Endothelial cell of umbilical vein (primary cell): ENCODE results near the gene IL17REL. TPM values are rescaled to one million over a fixed set of nuclear protein-coding genes. Genes with fewer than 3 reads are reported as not detected.

ENCODE experiments used
- BruUV-seq: library from RNA; stranded (reverse); fragments of 400-500 nt; replicated peaks from 2 replicates; lab custom pipeline; 2021; lab: Mats Ljungman, UMichigan
- CTCF ChIA-PET: fragments of 300-600, 350-600 bp; sonication (Branson Sonifier 250); formaldehyde crosslinking; loops from one replicate; lab custom pipeline; 2021; ENCODE audit warnings: antibody characterized with exemption, inconsistent platforms; lab: Charles Lee
- POLR2A ChIA-PET: fragments of 300-600, 350-600 bp; sonication (Branson Sonifier 250); formaldehyde crosslinking; loops from one replicate; lab custom pipeline; 2021; ENCODE audit warnings: antibody characterized with exemption, inconsistent platforms; lab: Charles Lee
- DNase-seq: peaks from one replicate; pipeline ENCODE4 v3.0.0-alpha.2; 2011; ENCODE audit warnings: low read depth, low spot score
- FAIRE-seq: peaks from 2 replicates; lab custom pipeline; 2011; peaks lifted over from hg19 to GRCh38; lab: Jason Lieb, UNC
- H2AFZ ChIP-seq: 2 replicates; pipeline ENCODE4 v1.6.0; 2012; ENCODE audit warnings: low read depth, low read length, control low read depth, inconsistent platforms
- H3K27ac ChIP-seq: 2 replicates; pipeline ENCODE4 v1.5.1; 2011; ENCODE audit warnings: low read depth, mild to moderate bottlenecking, control low read depth, low read length, moderate library complexity; ENCODE audit not compliant: insufficient read depth
- H3K27me3 ChIP-seq, 2 experiments: 2 replicates each; pipeline versions ENCODE4 v1.6.0 to v1.6.1; 2011; ENCODE audit warnings: low read length in 2 of 2, mixed read lengths in 1 of 2; ENCODE audit not compliant: control insufficient read depth in 2 of 2, insufficient read depth in 2 of 2
- H3K36me3 ChIP-seq, 2 experiments: 2 replicates in 1 of 2; 3 replicates in 1 of 2; pipeline ENCODE4 v1.5.1; 2011; ENCODE audit warnings: low read length in 2 of 2, mild to moderate bottlenecking in 1 of 2, moderate library complexity in 1 of 2; ENCODE audit not compliant: control insufficient read depth in 2 of 2, insufficient read depth in 2 of 2; ENCODE audit errors: extremely low read depth in 1 of 2
- H3K4me1 ChIP-seq: 3 replicates; pipeline ENCODE4 v1.5.1; 2011; ENCODE audit warnings: mild to moderate bottlenecking, low read length; ENCODE audit not compliant: control insufficient read depth, insufficient read depth; ENCODE audit errors: extremely low read depth
- H3K4me2 ChIP-seq: 2 replicates; pipeline ENCODE4 v1.6.1; 2011; ENCODE audit warnings: low read length, control low read depth, mixed read lengths; ENCODE audit not compliant: insufficient read depth
- H3K4me3 ChIP-seq, 3 experiments: fragments of 200-600 bp in 1 of 3; sonication (generic), shearing (Covaris generic) in 1 of 3; replicated peaks in 1 of 3; 2 replicates each; pipeline ENCODE4 v1.5.1; 2011 to 2016; ENCODE audit warnings: control low read depth in 3 of 3, low read length in 3 of 3, mild to moderate bottlenecking in 2 of 3, inconsistent platforms in 1 of 3, low read depth in 1 of 3, moderate library complexity in 1 of 3; ENCODE audit not compliant: insufficient read depth in 1 of 3
- H3K79me2 ChIP-seq: 2 replicates; pipeline ENCODE4 v1.6.0; 2012; ENCODE audit warnings: low read length, inconsistent platforms; ENCODE audit not compliant: control insufficient read depth, insufficient read depth
- H3K9ac ChIP-seq: replicated peaks from 2 replicates; pipeline ENCODE3; 2011; ENCODE audit warnings: low read length, control low read depth; ENCODE audit not compliant: insufficient read depth; ENCODE audit errors: extremely low read depth
- H3K9me1 ChIP-seq: replicated peaks from 3 replicates; pipeline ENCODE4 v1.6.0; 2011; ENCODE audit warnings: mild to moderate bottlenecking, low read length; ENCODE audit not compliant: control insufficient read depth, insufficient read depth; ENCODE audit errors: extremely low read depth
- H3K9me3 ChIP-seq: replicated peaks from 2 replicates; pipeline ENCODE4 v1.5.1; 2012; ENCODE audit warnings: low read length, inconsistent platforms; ENCODE audit not compliant: control insufficient read depth, insufficient read depth
- H4K20me1 ChIP-seq: replicated peaks from 2 replicates; pipeline ENCODE3; 2011; ENCODE audit warnings: mild to moderate bottlenecking, low read length; ENCODE audit not compliant: control insufficient read depth, insufficient read depth; ENCODE audit errors: extremely low read depth
- MYC ChIP-seq: IDR thresholded peaks from one replicate; pipeline ENCODE4 v1.6.1; 2011; ENCODE audit warnings: mild to moderate bottlenecking, low read depth, low read length
- dilution Hi-C: fragments of 300-500 bp; cut with MboI; formaldehyde crosslinking; loops from one replicate; pipeline ENCODE4 v1.15.0; 2019; ENCODE audit warnings: low sequenced_read_pairs; ENCODE audit not compliant: extremely low pct_ligation_motif_present
- intact Hi-C: fragments of 100-400 bp; cut with micrococcal nuclease; formaldehyde crosslinking; loops from one replicate; pipeline ENCODE4 v1.10.0; 2022
- polyA plus RNA-seq, 4 experiments: library from polyadenylated mRNA; depleted of rRNA in 3 of 4; stranded (reverse) in 3 of 4; unstranded in 1 of 4; fragments of >200 nt; gene quantifications; 2 replicates each; pipeline versions ENCODE4 v1.2.1 to v1.2.3, GENCODE V29; 2011 to 2012; ENCODE audit warnings: missing spikeins in 1 of 4
- total RNA-seq: library from RNA; stranded (reverse); gene quantifications from 2 replicates; pipeline ENCODE4 v1.2.3, GENCODE V29; 2021
- TF ChIP-seq, protein P1 (sequence below), 2 donors: IDR thresholded peaks; 1 replicate in 1 of 2; 2 replicates in 1 of 2; pipeline ENCODE4 v1.5.1; 2011; ENCODE audit warnings: low read length in 2 of 2, mild to moderate bottlenecking in 2 of 2, moderate library complexity in 2 of 2, control low read depth in 1 of 2, inconsistent platforms in 1 of 2, low read depth in 1 of 2; ENCODE audit not compliant: insufficient read depth in 1 of 2; ENCODE audit errors: extremely low read depth in 1 of 2

Gene IL17REL
- total and polyA plus RNA-seq, 2 donors (not counting 3 experiments of a cell fraction or from before 2014, with no cell fraction given) = 0.06 to 0.15 TPM

- no peak overlapping the region for H3K27ac ChIP-seq
- no peak overlapping the region for H2AFZ ChIP-seq
- H4K20me1 ChIP-seq = no peaks in the 10 kb centered on the region
- H3K4me1 ChIP-seq = no peaks in the 10 kb centered on the region
- no peaks in the 10 kb centered on the region for H3K79me2 ChIP-seq
- H3K36me3 ChIP-seq = no peaks in the 10 kb centered on the region
- no peak overlapping the region for H3K4me2 ChIP-seq
- BruUV-seq = no TSS peak
- no peak for TF ChIP-seq MYC
- TF ChIP-seq, protein P1, sequence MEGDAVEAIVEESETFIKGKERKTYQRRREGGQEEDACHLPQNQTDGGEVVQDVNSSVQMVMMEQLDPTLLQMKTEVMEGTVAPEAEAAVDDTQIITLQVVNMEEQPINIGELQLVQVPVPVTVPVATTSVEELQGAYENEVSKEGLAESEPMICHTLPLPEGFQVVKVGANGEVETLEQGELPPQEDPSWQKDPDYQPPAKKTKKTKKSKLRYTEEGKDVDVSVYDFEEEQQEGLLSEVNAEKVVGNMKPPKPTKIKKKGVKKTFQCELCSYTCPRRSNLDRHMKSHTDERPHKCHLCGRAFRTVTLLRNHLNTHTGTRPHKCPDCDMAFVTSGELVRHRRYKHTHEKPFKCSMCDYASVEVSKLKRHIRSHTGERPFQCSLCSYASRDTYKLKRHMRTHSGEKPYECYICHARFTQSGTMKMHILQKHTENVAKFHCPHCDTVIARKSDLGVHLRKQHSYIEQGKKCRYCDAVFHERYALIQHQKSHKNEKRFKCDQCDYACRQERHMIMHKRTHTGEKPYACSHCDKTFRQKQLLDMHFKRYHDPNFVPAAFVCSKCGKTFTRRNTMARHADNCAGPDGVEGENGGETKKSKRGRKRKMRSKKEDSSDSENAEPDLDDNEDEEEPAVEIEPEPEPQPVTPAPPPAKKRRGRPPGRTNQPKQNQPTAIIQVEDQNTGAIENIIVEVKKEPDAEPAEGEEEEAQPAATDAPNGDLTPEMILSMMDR (IDR thresholded peaks at IDR 0.05; ENCODE audit: extremely low read depth in 1 of 2, insufficient read depth in 1 of 2, low read depth in 1 of 2, low read length in 2 of 2) = no peak
- dilution Hi-C loops (no loop called here), intact Hi-C loops (no loop called here)
- ChIA-PET POLR2A (no interaction called here), CTCF (interaction anchor here (0.6 to 1.2 kb wide), 3 partner anchors 12 to 114 kb away, joined by 3 to 4 read pairs (median 3); no protein-coding TSS in a partner anchor)
- peaks cover 0 to 2% of the 10 kb centered on the region in 2 experiments for H3K27me3 ChIP-seq
- DNase-seq (no peak), FAIRE-seq (no peak)
- no peaks in the 10 kb centered on the region for H3K9me3 ChIP-seq
- no peak overlapping the region for H3K9ac ChIP-seq
- no peaks in the 10 kb centered on the region for H3K9me1 ChIP-seq
- no peak overlapping the region for H3K4me3 ChIP-seq
These were observed 11.0 kb downstream of the IL17REL start for GRCh38 chr22:50001388-50002231.
